ENCODE results near the gene ITPR3.

ITPR3 gene

GRCh38 chr6:33639559-33639958 lies 18.4 kb downstream of the ITPR3 start:
- no peak for FAIRE-seq

- FAIRE-seq, result no peak
Measured at GRCh38 chr6:33640361-33640760, 19.2 kb downstream of the ITPR3 start.

GRCh38 chr6:33641144-33641543 lies 20.0 kb downstream of the ITPR3 start:
- FAIRE-seq, result no peak

GRCh38 chr6:33641602-33642001 lies 20.5 kb downstream of the ITPR3 start:
- no peak for FAIRE-seq

GRCh38 chr6:33642897-33643296 lies 21.8 kb downstream of the ITPR3 start:
- FAIRE-seq, result no peak

- no peak for FAIRE-seq
Measured at GRCh38 chr6:33651403-33651802, 30.3 kb downstream of the ITPR3 start.

GRCh38 chr6:33652002-33652401 lies 30.9 kb downstream of the ITPR3 start:
- no peak for FAIRE-seq

GRCh38 chr6:33654831-33655554 lies 33.9 kb downstream of the ITPR3 start:
- FAIRE-seq, result no peak

- no peak for FAIRE-seq
Measured at GRCh38 chr6:33656844-33657243, 35.7 kb downstream of the ITPR3 start.

- no peak for FAIRE-seq
Measured at GRCh38 chr6:33658982-33659689, 38.0 kb downstream of the ITPR3 start.

- no peak for FAIRE-seq
Measured at GRCh38 chr6:33659986-33660385, 38.9 kb downstream of the ITPR3 start.

- FAIRE-seq, result no peak
Measured at GRCh38 chr6:33661106-33661838, 40.1 kb downstream of the ITPR3 start.

GRCh38 chr6:33662318-33662717 lies 41.2 kb downstream of the ITPR3 start:
- FAIRE-seq, result no peak

- FAIRE-seq, result no peak
Measured at GRCh38 chr6:33663028-33663427, 41.9 kb downstream of the ITPR3 start.

GRCh38 chr6:33663727-33664449 lies 42.8 kb downstream of the ITPR3 start:
- no peak for FAIRE-seq

- FAIRE-seq, result no peak
Measured at GRCh38 chr6:33664506-33665057, 43.5 kb downstream of the ITPR3 start.

- no peak for FAIRE-seq
Measured at GRCh38 chr6:33665957-33666356, 44.8 kb downstream of the ITPR3 start.

- no peak for FAIRE-seq
Measured at GRCh38 chr6:33667072-33667471, 46.0 kb downstream of the ITPR3 start.

- no peak for FAIRE-seq
Measured at GRCh38 chr6:33667776-33668175, 46.7 kb downstream of the ITPR3 start.

GRCh38 chr6:33668328-33668727 lies 47.2 kb downstream of the ITPR3 start:
- FAIRE-seq, result no peak

- no peak for FAIRE-seq
Measured at GRCh38 chr6:33668914-33669313, 47.8 kb downstream of the ITPR3 start.

- FAIRE-seq, result no peak
Measured at GRCh38 chr6:33670086-33670660, 49.1 kb downstream of the ITPR3 start.
